ENCODE results near the gene TRMT61B. TPM values are rescaled to one million over a fixed set of nuclear protein-coding genes. Genes with fewer than 3 reads are reported as not detected.

TRMT61B gene
- total and polyA plus RNA-seq, 11 donors, result 12.9 to 54.7 (median 16.1) TPM

DNA sequence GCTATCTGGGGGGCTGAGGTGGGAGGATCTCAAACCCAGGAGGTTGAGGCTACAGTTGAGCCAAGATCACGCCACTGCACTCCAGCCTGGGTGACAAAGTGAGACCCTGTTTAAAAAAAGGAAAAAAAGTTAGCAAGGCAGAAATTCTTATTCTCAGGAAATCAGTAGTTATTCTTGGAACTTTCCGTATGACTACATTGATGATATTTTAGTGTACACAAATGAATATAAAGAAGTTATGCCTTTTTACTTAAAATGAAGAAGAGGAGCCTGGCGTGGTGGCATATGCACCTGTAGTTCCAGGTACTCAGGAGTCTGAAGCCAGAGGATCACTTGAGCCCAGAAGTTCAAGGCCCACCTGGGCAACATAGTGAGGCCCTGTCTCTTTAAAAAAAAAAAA, 52.1 kb downstream of the TRMT61B start:
- Histone ChIP-seq H3K27me3 (no peaks in the 10 kb centered on the region), H3K4me3 (no peak overlapping the region), H3K36me3 (no peaks in the 10 kb centered on the region), H3K4me1 (peaks cover 0 to 3% (median 0%) of the 10 kb centered on the region in 12 donors), H3K27ac (no peak overlapping the region), H3K9me3 (no peaks in the 10 kb centered on the region)
- WGBS, 4 donors, result 89 to 96% (median 91%) methylated on average over 3 of the region's 3 CpGs
- DNase-seq (no peak), ATAC-seq (no peak)
- no peak for TF ChIP-seq CTCF (IDR thresholded peaks at IDR 0.05)
- no peak for TF ChIP-seq POLR2A (IDR thresholded peaks at IDR 0.05)
- intact Hi-C loops (cut with DNase I), result no loop called here

DNA sequence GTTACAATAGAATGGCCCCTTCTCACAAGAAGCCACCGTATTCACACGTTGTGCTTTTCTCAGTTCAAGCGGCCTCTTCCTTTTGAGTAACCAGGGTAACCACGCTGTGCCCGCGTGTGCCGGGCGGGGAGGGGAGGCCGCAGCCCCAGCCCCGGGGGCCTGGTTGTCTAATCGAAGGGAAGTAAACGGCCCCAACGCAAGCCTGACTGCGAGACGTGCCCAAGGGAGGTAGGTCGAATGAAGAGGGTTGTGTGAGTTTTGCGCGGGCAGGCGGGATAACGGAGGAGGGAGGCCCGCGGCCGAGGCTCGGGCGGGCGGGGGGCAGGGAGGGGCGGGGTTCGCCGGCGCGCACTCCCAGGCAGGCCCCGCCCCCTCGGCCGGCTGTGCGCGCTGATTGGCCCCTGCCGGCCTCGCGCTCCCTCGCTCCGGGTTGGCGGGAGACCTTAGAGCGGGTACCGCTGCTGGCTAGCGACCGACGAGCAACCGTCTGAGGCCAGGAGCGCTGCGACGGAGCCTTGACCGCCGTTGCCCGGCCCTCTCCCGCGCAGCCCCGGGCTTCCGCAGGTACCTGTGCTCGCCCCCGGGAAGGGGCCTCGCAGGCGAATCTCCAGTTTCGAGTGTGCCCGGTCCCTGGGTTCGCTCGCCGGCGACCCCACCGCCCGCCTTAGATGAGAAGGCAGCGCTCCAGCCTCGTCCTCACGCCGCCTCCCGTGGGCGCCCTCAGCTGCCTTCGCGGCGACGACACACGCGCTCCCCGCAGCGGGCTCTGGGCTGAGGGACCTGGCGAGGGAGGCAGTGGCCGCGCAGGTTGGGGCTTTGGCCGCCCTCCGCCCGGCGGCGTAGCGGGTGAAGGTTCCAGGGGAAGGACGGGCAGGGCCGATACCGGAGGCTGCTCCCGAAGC, 59.5 kb downstream of the TRMT61B start, which contains the start of gene SPDYA:
TSS of gene SPDYA (plus strand) at position 451 of the 902 bp plus-strand sequence. CDS start 5,181 bp downstream, outside the sequence.
- ATAC-seq (peak; percentile 70 to 96 (median 95)), DNase-seq (peak; percentile 65 to 86 (median 77))
- intact Hi-C loops (cut with DNase I), result loop anchor here in 1 of 10 donors (5.0 kb wide), 1 partner anchor 218 kb away; no protein-coding TSS in a partner anchor
- Histone ChIP-seq H3K27ac (no peak within 1 kb of the TSS), H3K27me3 (no peaks in the 10 kb centered on the region), H3K9me3 (no peaks in the 10 kb centered on the region), H3K4me1 (peaks cover 0 to 16% (median 8%) of the 10 kb centered on the region in 12 donors), H3K36me3 (peaks cover 0 to 15% (median 10%) of the 10 kb centered on the region in 9 donors), H3K4me3 (peak within 1 kb of the TSS; percentile 29 to 66 (median 56))
- WGBS, 4 donors, result 3 to 6% (median 4%) methylated on average over 35 to 97 of the region's 97 CpGs
- TF ChIP-seq CTCF (IDR thresholded peaks at IDR 0.05) (peak in 1 of 12 donors; percentile 7), POLR2A (IDR thresholded peaks at IDR 0.05) (no peak)

DNA sequence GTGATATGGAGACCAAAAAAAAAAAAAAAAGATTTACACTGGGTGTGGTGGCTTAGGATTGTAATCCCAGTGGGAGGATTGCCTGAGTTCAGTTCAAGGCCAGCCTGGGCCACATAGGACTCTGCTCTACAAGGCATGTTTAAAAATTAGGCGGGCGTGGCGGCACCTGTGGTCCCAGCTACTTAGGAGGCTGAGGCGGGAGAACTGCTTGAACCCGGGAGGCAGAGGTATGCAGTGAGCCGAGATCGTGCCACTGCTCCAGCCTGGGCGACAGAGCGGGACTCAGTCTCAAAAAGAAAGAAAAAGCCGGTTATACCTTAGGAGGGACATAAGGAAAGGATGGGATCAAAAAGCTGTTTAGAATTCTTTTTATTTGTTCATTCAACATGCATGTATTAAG, 60.2 kb downstream of the TRMT61B start:
- no peak for TF ChIP-seq CTCF (IDR thresholded peaks at IDR 0.05)
- no peak for TF ChIP-seq POLR2A (IDR thresholded peaks at IDR 0.05)
- intact Hi-C loops (cut with DNase I), result loop anchor here in 1 of 10 donors (5.0 kb wide), 1 partner anchor 218 kb away; no protein-coding TSS in a partner anchor
- Histone ChIP-seq H3K4me3 (peak overlapping the region in 10 of 12 donors; percentile 36 to 66 (median 58)), H3K27me3 (no peaks in the 10 kb centered on the region), H3K27ac (no peak overlapping the region), H3K36me3 (peaks cover 0 to 22% (median 16%) of the 10 kb centered on the region in 9 donors), H3K9me3 (no peaks in the 10 kb centered on the region), H3K4me1 (peaks cover 0 to 16% (median 8%) of the 10 kb centered on the region in 12 donors)
- ATAC-seq (peak in 2 of 4 donors; percentile 4 to 14), DNase-seq (no peak)
- whole genome bisulfite sequencing, 4 donors, result 78 to 87% (median 82%) methylated on average over 10 of the region's 10 CpGs

GRCh38 chr2:28802975-28803429, 67.1 kb downstream of the TRMT61B start:
- Histone ChIP-seq H3K4me3 (no peak overlapping the region), H3K36me3 (peaks cover 0 to 91% (median 55%) of the 10 kb centered on the region in 9 donors), H3K9me3 (peaks cover 0 to 1% (median 0%) of the 10 kb centered on the region in 12 donors), H3K4me1 (peaks cover 0 to 9% (median 0%) of the 10 kb centered on the region in 12 donors), H3K27ac (peak overlapping the region in 1 of 12 donors; percentile 36), H3K27me3 (no peaks in the 10 kb centered on the region)
- no peak for ATAC-seq
- no peak for DNase-seq
- TF ChIP-seq CTCF (IDR thresholded peaks at IDR 0.05), result no peak
- no peak for TF ChIP-seq POLR2A (IDR thresholded peaks at IDR 0.05)
- WGBS, 4 donors, result 75 to 85% (median 81%) methylated on average over 4 of the region's 4 CpGs
- intact Hi-C loops (cut with DNase I), result no loop called here

Data from heart left ventricle (tissue), 16 donors.